GM19467 (cell line): ENCODE results near the gene LCLAT1.
A peak's percentile ranks its signal among the peaks of the same experiment; 100 is the strongest.
"Not testable (repeated sequence)": the region's sequence is repeated elsewhere in the genome, so short reads cannot be mapped to it uniquely, and the experiment has no call there.

Experiments used
- ATAC-seq: cut with Tn5 transposase; IDR thresholded peaks from one replicate; pipeline ENCODE4 v1.9.1; 2021; ENCODE audit warnings: mild to moderate bottlenecking, moderate library complexity; ENCODE audit not compliant: unreplicated experiment

LCLAT1 gene

DNA sequence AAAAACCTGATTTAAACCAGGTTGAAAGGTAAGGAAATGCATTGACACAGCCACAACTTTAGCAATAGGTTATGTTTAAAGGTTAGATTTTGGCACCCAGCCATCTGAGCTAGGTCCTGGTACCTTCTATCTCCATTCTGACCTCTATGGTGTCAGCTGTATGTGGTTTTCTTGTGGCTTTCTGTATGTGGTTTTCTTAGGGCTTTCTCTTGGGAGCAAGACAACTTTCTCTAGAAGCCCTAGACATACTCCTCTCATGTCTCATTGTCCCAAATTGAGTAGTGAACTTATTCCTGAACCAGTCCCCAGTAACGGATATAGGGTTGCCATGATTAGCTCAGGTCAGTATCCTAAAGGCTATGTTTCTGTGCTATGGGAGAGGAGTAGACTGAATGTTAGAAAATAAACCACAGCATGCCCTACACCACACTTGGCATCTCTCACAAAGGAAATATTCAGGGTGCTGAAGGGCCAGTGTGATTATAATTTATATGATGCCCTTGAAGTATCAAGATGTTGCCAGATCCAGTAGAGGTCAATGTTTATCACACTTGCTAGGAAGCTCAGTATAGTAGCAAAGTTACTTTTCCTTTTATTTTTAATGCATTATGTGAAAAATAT, 184.1 kb downstream of the LCLAT1 start:
- peak; percentile 73 for ATAC-seq

DNA sequence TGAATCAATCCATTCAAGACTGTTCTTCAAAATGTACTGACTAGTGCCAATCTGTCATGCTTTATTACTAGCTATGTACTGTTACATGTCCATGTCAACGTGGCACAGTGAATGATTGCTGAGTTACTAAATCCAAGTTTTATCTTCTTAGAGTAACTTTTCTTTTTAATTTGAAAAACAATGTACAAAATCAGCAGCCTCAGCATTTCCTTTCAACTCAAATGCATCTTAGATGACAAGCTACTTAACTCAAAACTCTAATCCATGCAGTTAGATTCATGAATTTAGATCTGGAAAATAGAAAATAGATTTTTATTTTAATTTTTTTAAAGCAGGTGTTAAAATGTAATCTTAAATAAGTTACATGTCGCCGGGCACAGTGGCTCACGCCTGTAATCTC, 186.0 kb downstream of the LCLAT1 start:
- ATAC-seq = no peak

DNA sequence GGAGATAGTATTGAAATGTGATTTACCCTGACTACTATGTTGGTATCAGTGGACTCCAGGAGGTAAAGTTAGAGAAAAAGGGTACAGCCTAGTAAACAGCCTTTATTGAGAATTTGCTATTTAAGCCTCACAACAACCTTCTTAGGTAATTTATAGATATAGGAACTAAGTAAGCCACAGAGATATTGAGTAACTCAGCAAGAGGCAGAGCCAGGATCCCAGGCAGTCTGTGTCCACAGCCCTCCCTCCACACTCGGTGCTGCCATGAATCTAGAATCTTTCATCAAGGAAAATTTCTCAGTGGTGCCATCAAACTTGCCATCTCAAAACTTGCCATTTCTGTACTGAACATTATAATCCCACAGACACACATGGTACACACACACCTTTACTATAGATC, 189.3 kb downstream of the LCLAT1 start:
- ATAC-seq = no peak

DNA sequence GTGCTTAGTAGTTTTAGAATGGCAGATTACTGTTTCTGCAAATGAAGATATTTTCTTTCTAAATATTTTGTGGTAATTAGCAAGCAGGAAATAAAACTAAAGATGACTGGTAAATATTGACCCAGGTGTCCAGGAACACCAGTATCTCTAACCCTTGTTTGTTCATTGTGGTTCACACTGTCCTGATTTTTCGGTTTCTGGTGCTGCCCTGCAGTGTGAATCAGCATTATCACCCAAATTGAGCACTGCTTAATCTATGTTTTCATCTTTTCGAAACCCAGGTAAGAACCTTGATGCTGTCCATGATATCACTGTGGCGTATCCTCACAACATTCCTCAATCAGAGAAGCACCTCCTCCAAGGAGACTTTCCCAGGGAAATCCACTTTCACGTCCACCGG, 192.8 kb downstream of the LCLAT1 start:
- no peak for ATAC-seq

DNA sequence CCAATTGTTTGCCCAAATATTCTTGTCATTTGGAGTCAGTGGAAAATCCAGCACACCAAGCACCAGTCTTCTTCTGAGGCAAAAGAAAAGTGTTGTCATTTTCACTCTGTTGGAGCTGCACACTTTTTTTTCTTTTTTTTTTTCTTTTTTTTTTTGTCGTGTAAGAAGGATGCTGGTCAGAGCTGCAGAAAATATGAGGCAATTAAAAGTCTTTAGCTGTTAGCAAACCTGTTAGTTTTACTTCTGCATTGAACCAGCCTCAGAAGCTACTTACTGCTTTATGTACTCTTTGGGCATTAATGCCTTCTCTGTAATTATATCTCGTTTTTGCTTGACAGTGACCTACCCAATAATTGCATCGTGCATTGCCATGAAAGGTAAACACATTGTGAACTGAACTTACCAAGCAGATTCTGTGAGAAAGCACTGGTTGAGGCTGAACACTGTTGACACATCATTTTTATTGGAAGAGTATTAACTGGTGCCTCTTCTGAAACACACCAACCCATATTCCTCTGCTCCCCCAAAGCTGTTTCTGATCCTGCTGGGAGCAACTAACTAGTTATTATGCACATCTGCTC, 194.8 kb downstream of the LCLAT1 start:
- no peak for ATAC-seq

DNA sequence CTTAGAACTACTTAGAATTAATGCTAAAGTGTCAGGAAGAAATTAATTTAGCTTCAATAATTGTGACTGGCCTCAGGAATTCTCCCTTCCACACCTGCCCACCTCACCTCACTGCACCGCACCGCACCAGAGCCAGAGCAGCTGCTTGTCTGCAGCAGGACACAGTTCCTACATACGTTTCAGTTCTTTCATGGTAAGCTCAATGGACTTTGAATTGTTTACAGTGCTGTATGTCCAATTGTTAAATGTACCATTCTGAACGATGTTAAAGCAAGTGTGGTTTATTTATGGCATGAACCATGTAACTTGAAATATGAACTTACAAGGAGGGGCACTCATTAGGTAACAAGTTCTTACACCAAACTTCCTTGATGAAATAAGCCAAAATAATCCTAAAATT, 196.0 kb downstream of the LCLAT1 start:
- not testable (repeated sequence) for ATAC-seq

DNA sequence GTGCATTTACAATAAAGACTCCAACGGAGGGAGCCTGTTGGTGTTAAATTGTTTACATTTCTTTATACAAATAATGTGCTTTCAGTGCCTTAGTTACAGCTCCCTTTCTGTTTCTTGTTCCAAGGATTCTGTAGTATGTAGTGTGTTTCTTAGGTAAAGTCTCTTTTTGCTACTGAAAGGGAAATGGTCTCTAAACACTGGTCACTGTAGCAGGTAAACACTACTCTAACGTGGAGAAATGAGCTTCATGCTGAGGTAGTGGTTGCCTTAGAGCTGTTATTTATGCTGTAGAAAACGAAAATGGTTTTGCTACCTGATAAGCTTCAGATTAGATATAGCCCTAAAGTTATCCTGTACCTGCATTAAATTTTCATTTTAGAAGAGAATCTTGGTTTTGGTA, 196.6 kb downstream of the LCLAT1 start:
- ATAC-seq = no peak

DNA sequence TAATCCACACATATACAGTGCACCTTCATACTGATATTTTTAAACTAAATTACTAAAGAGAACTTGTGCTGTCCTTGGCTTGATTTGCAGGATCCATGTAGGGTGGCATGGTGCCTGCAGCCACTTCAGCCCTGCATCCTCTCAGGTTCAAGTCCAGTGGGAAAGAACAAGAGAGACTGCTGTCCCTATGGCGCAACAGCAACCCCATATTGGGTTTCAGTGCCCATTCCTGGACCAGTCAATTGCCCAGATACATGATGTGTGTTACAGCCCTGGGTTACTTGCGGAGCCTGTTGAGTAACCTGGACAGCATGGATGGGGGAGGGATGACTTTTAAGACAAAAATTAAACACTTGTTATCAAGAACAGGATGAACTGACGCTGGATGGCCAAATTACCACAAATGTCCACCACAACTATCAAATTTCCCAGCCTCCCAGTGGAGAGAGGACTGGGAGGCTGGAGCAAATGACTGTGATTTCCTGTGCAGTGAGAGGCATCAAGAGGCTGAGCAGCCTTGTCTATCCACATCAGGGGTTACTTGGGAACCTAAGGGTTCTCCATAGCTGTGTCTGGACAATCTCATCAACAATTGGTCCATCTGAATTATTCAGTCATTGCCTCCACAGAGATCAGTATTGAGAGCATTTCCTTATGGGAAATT, 198.2 kb downstream of the LCLAT1 start:
- ATAC-seq = no peak

DNA sequence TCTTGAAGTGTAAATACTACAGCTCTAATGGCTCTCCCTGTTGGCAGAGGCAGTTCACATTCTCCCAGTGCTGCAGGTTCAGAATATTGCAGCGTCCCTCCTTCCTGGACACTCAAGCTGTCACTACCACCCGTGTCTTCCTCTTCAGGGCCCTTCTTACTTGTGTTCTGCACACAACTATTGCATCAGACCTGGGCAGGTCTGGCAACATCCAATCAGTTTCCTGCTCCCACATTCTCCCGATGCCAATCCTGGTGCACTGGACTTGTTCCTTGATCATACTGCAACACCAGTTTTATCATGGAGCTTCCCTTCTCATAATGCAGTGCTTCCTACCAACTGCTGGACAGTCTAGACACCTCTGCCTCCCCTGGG, 198.7 kb downstream of the LCLAT1 start:
- ATAC-seq = no peak

DNA sequence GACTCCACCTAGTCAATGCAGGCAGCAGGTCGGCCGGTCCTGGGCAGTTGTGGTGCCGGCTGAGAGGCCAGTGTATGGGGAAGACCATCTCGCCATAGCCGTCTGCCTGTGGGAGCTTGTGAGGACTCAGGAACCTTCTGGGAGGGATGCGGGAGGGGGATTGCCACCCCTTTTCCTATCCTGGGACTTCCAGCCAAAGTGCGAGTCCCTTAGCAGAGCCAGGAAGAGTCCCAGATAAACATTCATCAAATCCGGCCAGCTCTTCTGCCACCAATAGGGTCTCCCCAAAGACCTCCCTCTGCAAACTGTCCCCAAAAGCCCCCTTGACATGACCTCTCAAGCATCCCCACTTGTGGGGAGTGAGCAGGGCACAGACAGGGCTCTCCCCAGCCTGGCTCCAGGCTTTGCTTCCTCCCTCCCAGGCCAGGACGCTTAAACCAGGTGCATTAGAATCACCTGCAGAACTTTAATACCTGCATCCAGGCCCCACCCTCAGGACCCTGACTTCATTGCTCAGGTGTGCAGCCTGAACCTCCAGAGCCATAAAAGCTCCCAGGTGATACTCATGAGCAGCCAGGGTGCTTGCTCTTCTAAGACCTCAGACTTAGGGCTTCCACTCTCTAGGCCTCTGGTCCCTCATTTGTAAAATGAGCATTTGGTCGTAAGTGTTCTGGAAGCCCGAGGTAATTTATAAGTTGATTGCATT, 200.9 kb downstream of the LCLAT1 start:
- ATAC-seq = no peak

DNA sequence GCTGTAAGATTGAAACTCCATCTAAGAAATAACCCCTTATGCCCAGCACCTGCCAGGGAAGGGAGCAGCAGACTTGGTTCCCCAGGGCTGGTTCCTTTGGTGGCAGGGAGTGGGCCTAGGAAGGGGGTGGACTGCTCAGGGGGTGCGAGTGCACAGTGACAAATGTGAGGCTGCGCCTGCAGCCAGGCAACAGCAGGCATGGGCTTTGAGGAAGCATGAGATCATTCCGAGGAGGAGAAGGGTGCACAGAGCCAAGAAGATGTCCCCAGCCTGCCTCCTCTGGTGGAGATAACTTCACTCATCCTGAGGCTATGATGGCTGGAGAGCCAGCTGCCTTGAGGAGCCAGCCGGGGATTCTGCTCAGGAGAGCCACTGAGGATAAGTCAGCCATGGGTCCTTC, 202.2 kb downstream of the LCLAT1 start:
- ATAC-seq = no peak

DNA sequence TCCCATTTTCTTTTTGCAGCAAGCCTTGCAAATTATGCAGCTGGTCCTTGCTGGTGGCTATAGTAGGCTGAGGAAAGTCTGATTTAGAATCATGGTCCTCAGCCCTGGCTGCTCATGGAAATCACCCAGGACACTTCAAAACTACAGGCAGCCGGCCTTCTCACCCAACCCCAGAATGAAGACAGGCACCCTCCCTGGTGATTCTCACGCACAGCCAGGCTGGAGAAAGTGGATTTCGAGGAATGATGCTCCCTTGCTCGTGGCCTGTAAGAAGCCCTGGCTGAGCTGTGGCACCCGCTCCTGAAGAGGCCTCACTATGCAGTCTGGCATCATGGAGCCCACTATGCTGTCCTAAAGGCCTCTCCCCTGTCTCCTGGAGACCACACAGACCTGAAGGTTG, 202.8 kb downstream of the LCLAT1 start:
- ATAC-seq = no peak

DNA sequence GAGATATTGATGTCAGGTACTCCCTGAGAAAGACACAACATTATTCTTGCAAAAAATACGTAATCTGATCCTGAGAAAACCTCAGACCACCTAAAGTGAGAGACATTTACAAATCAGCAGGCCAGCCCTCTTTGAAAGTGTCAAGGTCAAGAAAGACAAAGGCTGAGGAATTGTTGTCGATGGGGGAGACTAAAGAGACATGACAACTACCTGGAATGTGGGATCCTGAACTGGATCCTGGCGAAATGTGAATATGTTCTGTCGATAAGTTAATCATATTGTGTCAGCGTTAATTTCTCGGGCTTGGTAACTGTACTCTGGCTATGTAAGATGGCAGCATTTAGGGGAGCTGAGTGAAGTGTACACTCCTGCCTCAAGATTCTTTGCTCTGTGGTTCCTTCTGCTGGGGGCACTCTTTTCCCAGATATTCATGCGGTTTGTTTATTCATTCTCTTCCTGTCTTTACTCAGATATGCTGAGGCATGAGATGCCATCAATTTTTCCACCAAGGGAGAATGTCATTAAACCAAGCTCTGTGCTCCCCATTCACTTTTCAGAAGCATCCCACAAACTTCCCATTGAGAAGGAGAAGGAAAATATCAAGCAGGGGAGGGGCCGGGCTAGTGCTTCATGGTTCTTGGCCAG, 205.3 kb downstream of the LCLAT1 start:
- ATAC-seq = no peak

DNA sequence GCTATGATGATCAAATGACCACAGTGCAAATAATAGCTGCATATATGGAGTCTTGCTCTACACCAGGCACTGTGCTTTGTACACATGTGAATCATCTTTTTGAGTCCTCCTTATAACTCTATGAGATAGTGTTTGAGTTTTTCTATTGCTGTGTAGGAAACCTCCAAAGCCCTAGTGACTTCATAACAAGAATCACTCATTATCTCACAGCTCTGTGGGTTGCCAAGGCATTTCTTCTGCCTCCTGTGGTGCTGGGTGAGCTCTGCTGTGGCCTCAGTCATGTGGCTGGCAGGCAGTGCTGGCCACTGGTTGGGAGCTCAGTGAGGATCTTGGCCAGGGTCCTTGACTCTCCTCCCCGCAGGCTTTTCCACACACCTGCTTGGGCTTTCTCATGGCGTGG, 206.8 kb downstream of the LCLAT1 start:
- ATAC-seq = no peak

DNA sequence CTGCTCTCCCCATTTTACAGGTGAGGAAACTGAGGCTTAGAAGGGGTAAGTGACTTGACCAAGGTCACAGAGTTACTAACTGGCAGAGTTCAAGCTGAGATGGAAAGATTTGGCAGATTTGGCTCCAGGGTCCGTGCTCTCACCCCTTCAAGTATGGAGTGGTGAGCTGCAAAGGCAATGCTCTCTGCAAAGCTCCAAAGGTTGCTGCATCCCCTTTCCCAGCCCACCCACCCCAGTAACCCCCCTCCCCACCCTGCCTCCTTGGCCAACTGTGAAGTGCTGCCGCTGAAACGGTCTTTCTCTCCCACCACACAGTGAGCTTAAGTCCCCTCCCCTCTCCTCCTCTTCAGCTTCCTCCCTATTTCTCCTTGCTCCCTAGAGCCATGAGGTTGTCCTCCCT, 207.4 kb downstream of the LCLAT1 start:
- no peak for ATAC-seq

DNA sequence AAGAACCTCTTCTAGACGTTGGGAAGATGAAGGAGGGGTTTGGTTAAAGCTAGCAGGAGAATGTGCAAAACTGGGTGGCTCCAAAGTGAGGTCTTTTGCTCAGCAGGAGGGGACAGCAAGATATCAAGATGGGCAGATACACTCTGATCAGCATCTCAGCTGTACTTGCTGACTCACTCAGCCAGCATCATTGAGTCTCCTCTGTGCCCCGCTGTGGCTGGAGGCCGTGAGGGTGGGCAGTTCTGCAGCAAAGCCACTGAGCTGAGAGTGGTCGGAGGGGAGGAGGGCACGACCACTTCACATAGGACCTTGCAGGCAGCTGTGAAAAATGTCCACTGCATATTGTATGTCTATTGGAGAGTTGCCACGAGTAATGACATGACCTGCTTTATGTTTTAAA, 208.2 kb downstream of the LCLAT1 start:
- no peak for ATAC-seq

DNA sequence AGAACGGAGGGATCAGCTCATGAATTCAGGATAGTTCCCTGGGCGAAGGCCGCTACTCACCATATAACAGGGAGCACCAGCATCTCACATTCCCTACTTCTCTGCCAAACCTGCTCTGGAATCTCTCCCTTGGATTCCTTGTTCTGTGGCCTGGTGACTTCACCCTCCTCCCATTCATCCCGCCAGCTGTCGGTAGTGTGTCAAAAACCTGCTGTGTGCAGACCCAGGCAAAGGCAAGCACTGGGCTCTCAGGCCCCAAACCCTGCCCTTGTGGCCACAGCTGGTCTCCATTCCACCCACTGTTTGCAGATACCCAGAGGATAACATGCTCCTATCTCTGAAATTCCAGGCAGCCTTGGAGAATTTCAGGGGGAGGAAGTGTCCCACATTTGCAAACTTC, 208.6 kb downstream of the LCLAT1 start:
- no peak for ATAC-seq

DNA sequence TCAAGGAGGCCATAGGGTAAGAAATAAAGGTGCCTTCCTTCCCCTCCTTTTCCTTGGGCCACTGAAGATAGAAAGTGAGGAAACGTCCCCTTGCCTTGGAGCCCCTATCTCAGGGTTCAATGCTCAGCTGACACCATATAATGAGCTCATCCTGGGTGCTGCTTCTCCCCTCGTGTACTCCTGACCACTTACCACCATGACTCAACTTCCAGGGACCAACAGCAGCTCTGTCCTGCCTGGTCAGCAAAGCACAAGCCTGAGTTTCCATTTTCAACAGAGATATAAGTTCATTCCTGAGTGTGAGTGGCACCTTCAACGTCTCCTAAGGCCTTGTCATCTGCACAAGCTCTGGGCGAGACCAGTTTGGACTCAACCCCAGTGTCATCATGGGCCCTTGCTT, 209.0 kb downstream of the LCLAT1 start:
- no peak for ATAC-seq

DNA sequence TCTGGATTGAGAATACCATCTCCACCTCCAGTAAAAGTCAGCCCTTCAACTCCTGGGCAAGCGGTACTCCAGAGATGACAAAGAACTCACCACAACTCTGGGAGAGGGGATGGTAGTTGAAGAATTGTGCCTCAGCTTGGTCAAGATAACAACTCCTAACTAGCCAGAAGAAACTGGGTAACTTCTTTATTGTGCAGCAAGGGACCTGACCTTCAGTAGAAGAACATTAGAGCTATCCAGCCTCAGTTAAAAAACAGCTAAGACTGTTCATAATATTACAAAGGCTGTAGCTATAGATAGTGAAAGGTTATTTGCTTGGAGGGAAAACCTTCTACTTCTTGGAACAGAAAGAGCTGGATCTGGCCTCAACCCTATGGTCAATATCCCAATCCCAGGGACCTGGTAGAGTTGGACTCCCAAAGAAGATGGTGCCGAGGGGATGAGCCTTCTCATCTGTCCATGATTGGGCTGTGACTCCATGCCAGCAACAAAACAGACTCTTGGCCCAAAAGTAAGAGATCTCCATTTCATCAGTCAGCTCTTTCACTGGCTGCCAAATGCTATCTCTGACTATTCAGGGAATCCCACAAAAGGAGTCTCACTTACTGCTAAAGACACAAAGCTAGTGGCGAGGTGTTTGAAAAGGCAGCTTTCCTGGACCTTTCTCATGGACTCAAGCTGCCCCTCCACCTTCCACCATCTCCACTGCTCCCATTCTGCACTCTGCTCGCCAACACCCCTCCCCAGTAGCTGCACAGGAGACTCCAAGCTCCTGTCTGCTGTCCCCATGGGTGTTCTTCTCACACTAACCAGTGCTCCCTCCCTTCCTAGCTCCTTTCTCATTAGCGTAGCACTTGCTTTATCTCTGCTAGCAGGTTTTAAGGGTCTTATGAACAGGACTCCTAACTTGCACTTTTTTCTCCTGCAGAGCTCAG, 214.4 kb downstream of the LCLAT1 start:
- no peak for ATAC-seq

DNA sequence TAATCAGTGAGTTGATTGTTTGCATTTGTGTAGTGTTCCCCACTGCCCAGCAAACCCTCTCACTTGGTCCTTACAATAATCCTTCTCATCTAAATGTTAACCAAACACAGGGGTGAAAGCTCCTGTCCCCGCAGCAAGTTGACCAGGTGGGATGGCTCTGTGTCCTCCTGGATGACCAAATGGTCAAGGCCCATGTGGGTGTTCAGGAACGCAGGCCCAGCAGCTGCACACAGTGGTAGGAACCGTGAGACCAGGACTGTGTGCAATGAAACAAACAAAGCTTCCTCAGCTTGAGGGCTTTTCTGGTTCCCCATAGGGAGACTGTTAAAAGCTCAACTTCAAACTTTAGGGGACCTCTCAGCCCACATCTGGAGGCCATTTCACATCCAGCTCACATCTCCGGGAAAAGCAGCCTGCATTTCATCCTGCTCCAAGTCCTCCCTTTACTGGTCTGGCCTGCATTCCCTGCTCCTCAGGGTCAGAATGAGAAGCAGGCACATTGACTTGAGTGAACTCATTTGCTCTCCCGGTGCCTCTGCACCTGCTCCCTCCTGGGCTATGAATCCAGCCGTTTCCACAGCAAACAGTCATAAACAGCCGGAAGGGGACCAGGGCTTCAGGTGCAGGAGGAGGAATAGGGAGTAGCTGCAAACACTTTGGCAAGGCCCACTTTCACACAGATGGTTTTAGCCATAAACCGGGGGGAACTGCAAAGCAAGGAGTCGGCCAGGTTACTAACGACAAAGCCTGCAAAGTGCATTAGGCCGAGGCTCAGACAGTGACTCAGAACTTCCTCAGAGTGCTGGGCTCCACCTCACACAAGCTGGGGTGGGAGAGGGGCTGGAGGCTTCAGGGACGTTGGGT, 215.5 kb downstream of the LCLAT1 start:
- ATAC-seq = no peak
